ENCODE measurements around the gene KCNRG. TPM values are rescaled to one million over a fixed set of nuclear protein-coding genes. Genes with fewer than 3 reads are reported as not detected.
A peak's percentile ranks its signal among the peaks of the same experiment; 100 is the strongest.

KCNRG gene
- total RNA-seq, 3 donors from 2014 or later, result 0.66 to 1.2 (median 1.1) TPM

DNA sequence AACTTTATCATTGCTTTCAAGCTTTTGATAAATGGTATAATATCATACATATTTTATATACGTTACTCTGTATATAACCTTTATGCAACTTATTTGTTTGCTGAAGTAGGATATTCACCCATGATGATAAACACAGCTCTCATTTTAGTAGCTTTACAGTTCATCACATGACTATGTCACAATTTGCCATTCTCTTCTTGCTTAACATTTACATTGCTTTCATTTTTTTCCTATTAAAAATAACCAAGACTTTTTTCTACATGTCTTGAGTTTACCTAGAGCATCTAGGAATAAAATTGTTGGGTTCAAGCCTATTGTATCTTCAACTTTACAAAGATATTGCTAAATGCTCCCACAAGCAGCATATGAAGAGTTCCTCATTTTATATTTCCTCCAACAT, 54.0 kb downstream of the KCNRG start:
- H3K4me3 ChIP-seq, result no peak overlapping the region
- no peaks in the 10 kb centered on the region for H3K9me3 ChIP-seq
- no peaks in the 10 kb centered on the region for H3K4me1 ChIP-seq (ENCODE audit: low read depth)
- ATAC-seq (no peak), DNase-seq (no peak)
- TF ChIP-seq, protein P1, sequence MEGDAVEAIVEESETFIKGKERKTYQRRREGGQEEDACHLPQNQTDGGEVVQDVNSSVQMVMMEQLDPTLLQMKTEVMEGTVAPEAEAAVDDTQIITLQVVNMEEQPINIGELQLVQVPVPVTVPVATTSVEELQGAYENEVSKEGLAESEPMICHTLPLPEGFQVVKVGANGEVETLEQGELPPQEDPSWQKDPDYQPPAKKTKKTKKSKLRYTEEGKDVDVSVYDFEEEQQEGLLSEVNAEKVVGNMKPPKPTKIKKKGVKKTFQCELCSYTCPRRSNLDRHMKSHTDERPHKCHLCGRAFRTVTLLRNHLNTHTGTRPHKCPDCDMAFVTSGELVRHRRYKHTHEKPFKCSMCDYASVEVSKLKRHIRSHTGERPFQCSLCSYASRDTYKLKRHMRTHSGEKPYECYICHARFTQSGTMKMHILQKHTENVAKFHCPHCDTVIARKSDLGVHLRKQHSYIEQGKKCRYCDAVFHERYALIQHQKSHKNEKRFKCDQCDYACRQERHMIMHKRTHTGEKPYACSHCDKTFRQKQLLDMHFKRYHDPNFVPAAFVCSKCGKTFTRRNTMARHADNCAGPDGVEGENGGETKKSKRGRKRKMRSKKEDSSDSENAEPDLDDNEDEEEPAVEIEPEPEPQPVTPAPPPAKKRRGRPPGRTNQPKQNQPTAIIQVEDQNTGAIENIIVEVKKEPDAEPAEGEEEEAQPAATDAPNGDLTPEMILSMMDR (IDR thresholded peaks at IDR 0.05), result no peak
- H3K36me3 ChIP-seq (ENCODE audit: low read depth), result no peaks in the 10 kb centered on the region
- intact Hi-C loops (cut with DNase I, micrococcal nuclease), result loop anchor here in 1 of 2 donors (10.0 kb wide), 1 partner anchor 54 kb away; the partner anchor contains the start of gene KCNRG

- DNase-seq (no peak), ATAC-seq (no peak)
- H3K36me3 ChIP-seq (ENCODE audit: low read depth), result no peaks in the 10 kb centered on the region
- intact Hi-C loops (cut with DNase I, micrococcal nuclease), result no loop called here
- no peak overlapping the region for H3K4me3 ChIP-seq
- TF ChIP-seq, protein P1 (IDR thresholded peaks at IDR 0.05), result no peak
- no peaks in the 10 kb centered on the region for H3K4me1 ChIP-seq (ENCODE audit: low read depth)
- H3K9me3 ChIP-seq, result no peaks in the 10 kb centered on the region
Observed at GRCh38 chr13:50070186-50070585, 54.9 kb downstream of the KCNRG start.

Small RNA genes lying within 50 kb of the gene (microRNA-seq; reads per million reads assigned to microRNA genes)
- 6,037 reads per million, percentile 93 among the genes with 10 or more reads in this experiment for gene MIR15A
- gene MIR16-1, result 1,516 reads per million, percentile 85 among the genes with 10 or more reads in this experiment
- 107 reads per million, percentile 62 among the genes with 10 or more reads in this experiment for gene MIR3613

Other genes with a start within 250 kb of the KCNRG start
- gene KPNA3, start 222.8 kb upstream of the KCNRG start, total RNA-seq, result 10 to 100 TPM; 20.0 to 45.6 (median 24.6) TPM
- 10 to 100 TPM; 11.2 to 15.0 (median 12.4) TPM for gene SPRYD7, start 79.1 kb upstream of the KCNRG start, total RNA-seq
- gene TRIM13, start 18.4 kb upstream of the KCNRG start, total RNA-seq, result 10 to 100 TPM; 31.6 to 35.5 (median 32.7) TPM

Data from mucosa of descending colon (tissue), 3 donors.